ENCODE results near the gene GRK5.

GRCh38 chr10:119233123-119233820 lies 25.9 kb downstream of the GRK5 start:
- TF ChIP-seq CTCF (IDR thresholded peaks at IDR 0.05) (no peak), TCF7L2 (IDR thresholded peaks at IDR 0.05; ENCODE audit: low read depth, low read length) (no peak), REST (IDR thresholded peaks at IDR 0.05; ENCODE audit: insufficient read depth in 1 of 2, low read depth in 2 of 2, low read length in 1 of 2) (no peak), SIN3A (IDR thresholded peaks at IDR 0.05; ENCODE audit: borderline replicate concordance, insufficient read depth, low read depth, low read length) (no peak), POLR2AphosphoS5 (IDR thresholded peaks at IDR 0.05; ENCODE audit: low read depth, low read length) (no peak)

All from Panc1 (cell line).